GM19395 (cell line): Measurements from ENCODE around the gene OPCML.

Source experiments
- ATAC-seq: cut with Tn5 transposase; IDR thresholded peaks from one replicate; pipeline ENCODE4 v1.9.1; 2021; ENCODE audit warnings: mild to moderate bottlenecking, moderate library complexity; ENCODE audit not compliant: unreplicated experiment

The OPCML gene

DNA sequence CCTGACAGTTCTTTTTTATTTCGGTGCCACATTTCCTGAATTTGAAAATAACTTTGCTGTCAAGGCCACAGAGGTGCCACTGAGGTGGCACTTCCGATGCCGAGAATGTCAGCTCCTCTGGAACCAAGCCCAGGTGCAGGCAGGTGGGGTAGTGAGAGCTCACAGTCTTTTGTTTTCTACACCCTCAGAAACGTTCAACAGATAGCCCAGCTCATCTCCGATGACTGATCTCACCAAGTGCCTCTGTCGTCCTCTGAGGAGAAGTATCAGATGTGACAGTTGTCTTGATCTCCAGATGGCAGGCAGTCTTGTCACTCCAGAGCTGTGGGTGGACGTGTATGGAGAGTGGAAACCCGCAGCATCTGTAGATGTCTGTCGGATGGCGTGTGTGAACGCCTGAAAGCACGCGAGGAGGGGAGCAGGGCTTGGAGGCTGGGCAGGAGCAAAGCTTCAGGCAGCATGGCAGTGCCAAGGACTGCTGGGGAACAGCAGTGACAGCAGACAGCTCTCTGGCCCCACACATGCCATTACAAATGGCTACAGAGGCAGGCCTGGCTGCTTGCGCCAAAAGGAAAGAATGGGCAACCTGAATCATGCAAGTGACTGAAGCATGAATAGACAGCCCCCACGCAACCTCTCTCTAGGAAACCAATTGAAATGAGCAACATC, 877.0 kb downstream of the OPCML start:
- ATAC-seq = no peak

- no peak for ATAC-seq
These were observed 879.1 kb downstream of the OPCML start for GRCh38 chr11:132653237-132653636.

- ATAC-seq = no peak
These were observed 881.2 kb downstream of the OPCML start for GRCh38 chr11:132650969-132651720.

GRCh38 chr11:132649277-132649676, 883.0 kb downstream of the OPCML start:
- ATAC-seq = no peak

- no peak for ATAC-seq
These were observed 883.5 kb downstream of the OPCML start for GRCh38 chr11:132648851-132649250.

DNA sequence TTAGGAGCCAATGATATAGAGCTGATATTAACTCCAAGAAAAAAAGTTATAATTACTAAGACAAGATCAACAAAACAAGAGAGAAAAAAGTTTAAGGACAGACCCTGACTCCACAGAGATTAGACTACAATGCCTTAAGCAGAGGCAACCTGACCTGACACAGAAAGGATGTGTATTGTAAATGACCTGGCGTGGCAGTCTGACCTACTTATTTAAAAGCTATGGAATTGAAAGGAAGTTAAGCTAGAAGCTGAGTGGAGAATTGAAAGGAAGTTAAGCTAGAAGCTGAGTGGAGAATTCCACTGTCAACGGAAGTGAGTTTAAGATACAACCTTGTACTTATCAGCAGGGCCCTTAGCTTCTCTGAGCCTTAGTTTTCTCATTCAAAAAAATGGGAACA, 885.4 kb downstream of the OPCML start:
- no peak for ATAC-seq

- ATAC-seq = no peak
These were observed 887.6 kb downstream of the OPCML start for GRCh38 chr11:132644520-132645239.

- no peak for ATAC-seq
These were observed 889.1 kb downstream of the OPCML start for GRCh38 chr11:132643239-132643638.

GRCh38 chr11:132640952-132641351, 891.3 kb downstream of the OPCML start:
- no peak for ATAC-seq

DNA sequence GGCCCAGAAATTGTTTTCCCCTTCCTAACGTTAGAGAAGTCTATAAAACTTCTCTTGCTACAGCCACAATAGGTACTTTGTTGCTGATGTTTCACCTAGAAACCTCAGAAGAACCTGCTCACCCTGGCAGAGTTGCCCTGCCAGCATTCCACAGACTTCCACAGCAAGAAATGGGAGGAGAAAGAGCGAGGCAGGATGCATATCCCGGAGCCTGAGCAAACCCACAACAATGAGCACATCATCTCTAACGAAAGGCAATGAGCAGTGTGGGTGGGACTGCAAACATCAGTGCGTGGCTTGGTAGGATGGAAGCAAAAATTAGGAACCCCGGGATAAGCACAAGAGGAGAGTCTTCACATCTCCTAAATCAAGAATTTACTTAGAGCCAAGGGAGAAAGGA, 892.3 kb downstream of the OPCML start:
- no peak for ATAC-seq

DNA sequence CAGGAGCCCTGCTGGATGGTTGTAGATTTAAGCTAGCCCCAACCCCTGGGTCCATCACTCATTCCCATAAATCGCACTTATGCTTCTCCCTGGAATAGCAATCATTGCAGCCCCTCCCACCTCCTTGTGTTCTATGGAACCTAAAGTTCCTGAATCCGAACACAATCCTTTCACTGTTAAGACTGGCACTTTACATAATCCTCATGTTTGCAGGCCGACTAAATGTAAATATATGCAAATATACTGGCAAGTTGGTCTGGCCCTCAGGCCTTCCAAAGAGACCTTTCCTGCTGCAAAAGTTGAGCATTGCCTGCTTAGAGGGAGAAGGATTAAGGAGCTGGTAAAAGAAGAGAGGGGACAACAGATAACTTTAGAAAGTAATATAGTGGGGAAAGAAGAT, 892.9 kb downstream of the OPCML start:
- ATAC-seq = no peak

- no peak for ATAC-seq
These were observed 893.9 kb downstream of the OPCML start for GRCh38 chr11:132638423-132638822.

DNA sequence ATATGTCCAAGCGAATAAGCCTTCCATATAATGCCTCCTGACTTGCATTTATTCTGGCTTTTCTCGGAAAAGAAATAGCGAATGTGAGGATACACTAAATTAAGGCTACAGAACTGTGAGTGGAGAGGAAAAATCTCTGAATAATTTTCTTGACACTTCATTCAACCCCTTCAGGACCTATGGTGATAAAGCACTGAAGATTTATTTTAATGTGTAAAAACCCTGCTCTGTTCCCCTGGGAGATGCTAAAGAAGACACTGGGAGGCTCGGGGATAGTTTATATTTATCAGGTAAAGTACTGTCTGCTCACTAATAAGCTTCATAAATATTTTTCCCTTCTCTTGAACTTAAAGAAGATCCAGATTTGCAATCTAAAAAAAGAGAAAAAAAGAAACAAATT, 895.8 kb downstream of the OPCML start:
- no peak for ATAC-seq

GRCh38 chr11:132632641-132633124, 899.6 kb downstream of the OPCML start:
- ATAC-seq = no peak

GRCh38 chr11:132631989-132632388, 900.3 kb downstream of the OPCML start:
- no peak for ATAC-seq

DNA sequence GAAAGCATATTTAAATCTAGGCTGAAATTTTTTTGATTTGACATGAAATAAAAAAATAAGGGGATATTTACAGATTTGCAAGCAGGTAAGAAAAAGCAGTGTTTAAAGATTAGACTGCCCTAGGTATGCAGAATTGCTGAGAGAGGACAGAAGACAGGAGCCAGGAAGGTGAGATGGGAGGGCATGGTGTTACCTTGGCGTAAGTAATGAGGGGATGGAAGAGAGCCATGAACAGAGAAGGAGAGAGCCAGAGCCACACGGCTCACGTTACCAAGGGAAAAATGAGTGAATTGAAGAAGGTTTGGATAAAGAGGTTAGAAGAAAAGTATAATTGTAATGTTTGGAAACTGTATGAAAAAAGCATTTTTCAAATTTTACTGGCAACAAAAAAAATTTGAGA, 904.3 kb downstream of the OPCML start:
- no peak for ATAC-seq

- ATAC-seq = no peak
These were observed 905.9 kb downstream of the OPCML start for GRCh38 chr11:132626446-132626845.

DNA sequence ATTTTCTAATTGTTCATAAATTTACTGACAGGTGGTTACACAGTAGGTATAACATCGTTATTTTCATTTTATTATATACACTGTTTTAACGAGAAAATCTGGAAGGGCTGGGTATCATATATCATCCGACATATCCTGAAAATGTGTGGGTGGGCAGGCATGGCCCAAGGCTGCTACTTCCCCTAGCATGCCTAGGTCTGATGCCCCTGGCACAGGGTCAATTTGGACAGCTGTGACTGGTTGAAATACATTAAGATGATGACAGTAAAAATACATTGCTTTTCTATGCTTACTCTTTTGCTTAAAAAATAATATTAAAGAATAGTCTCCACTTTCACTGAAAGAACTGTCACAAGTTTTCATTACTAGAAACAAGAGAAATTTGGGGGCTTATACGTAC, 908.8 kb downstream of the OPCML start:
- no peak for ATAC-seq

DNA sequence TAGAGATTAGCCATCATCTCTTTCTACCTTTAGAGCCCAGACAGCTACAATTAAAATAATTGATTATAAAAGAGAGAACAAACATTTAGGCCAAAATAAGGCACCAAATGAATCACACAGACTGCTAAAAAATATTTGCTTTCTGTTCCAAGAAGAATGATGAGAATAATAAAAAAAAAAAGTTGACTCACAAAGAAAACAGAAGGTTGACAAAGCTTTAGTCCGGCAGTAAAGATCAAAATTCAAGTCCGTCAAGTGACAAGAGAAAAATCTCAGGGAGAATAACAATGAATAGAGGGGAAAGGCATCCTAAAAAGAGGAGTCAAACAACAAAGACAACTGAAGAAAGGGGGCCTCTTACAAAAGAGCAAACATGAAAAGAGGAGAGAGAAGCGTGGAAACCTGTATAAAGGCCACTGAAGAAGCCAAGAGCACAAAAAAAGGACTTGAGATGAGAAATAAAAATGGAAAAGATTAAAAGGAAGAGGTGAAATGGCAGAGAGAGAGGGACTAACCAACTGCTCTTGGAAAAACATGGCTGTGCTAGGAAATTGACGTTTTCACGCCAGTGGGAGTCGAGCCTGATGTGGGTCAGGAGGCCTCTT, 910.2 kb downstream of the OPCML start:
- no peak for ATAC-seq

- ATAC-seq = no peak
These were observed 911.9 kb downstream of the OPCML start for GRCh38 chr11:132620423-132620822.

- no peak for ATAC-seq
These were observed 921.5 kb downstream of the OPCML start for GRCh38 chr11:132610791-132611190.
